Measurements from ENCODE around the gene PLEKHH2.

Gene PLEKHH2

GRCh38 chr2:43749583-43749982, 112.5 kb downstream of the PLEKHH2 start:
- TF ChIP-seq CTCF (IDR thresholded peaks at IDR 0.05; ENCODE audit: insufficient read depth, missing control alignments): no peak

GRCh38 chr2:43751476-43751990, 114.5 kb downstream of the PLEKHH2 start:
- no peak for TF ChIP-seq CTCF (IDR thresholded peaks at IDR 0.05; ENCODE audit: insufficient read depth, missing control alignments)
- DNase-seq (ENCODE audit: insufficient read length, low spot score) (no peak), FAIRE-seq (no peak)

More at GRCh38 chr2:43749583-43749982, 112.5 kb downstream of the PLEKHH2 start:
- DNase-seq (ENCODE audit: insufficient read length, low spot score): no peak
- FAIRE-seq: no peak

- DNase-seq (ENCODE audit: insufficient read length, low spot score) (no peak), FAIRE-seq (no peak)
Observed at GRCh38 chr2:43752302-43752701, 115.2 kb downstream of the PLEKHH2 start.

GRCh38 chr2:43754180-43754579, 117.1 kb downstream of the PLEKHH2 start:
- no peak for TF ChIP-seq CTCF (IDR thresholded peaks at IDR 0.05; ENCODE audit: insufficient read depth, missing control alignments)
- FAIRE-seq (no peak), DNase-seq (ENCODE audit: insufficient read length, low spot score) (no peak)

More at GRCh38 chr2:43752302-43752701, 115.2 kb downstream of the PLEKHH2 start:
- TF ChIP-seq CTCF (IDR thresholded peaks at IDR 0.05; ENCODE audit: insufficient read depth, missing control alignments): no peak

- TF ChIP-seq CTCF (IDR thresholded peaks at IDR 0.05; ENCODE audit: insufficient read depth, missing control alignments): no peak
- DNase-seq (ENCODE audit: insufficient read length, low spot score) (no peak), FAIRE-seq (no peak)
Observed at GRCh38 chr2:43758739-43759138, 121.7 kb downstream of the PLEKHH2 start.

- FAIRE-seq: no peak
- no peak for DNase-seq (ENCODE audit: insufficient read length, low spot score)
- no peak for TF ChIP-seq CTCF (IDR thresholded peaks at IDR 0.05; ENCODE audit: insufficient read depth, missing control alignments)
Observed at GRCh38 chr2:43759195-43759594, 122.1 kb downstream of the PLEKHH2 start.

GRCh38 chr2:43762286-43762685, 125.2 kb downstream of the PLEKHH2 start:
- no peak for DNase-seq (ENCODE audit: insufficient read length, low spot score)
- no peak for TF ChIP-seq CTCF (IDR thresholded peaks at IDR 0.05; ENCODE audit: insufficient read depth, missing control alignments)
- no peak for FAIRE-seq
